Regular cardiac myocyte (primary cell): ENCODE measurements around the gene ANKRD18A. TPM values are rescaled to one million over a fixed set of nuclear protein-coding genes. Genes with fewer than 3 reads are reported as not detected.

ENCODE experiments used
- total RNA-seq: library from RNA; depleted of rRNA; stranded (reverse); fragments of >200 nt; gene quantifications from 2 replicates; pipeline ENCODE4 v1.2.3, GENCODE V29; 2014

ANKRD18A gene
- under 0.01 TPM in 1 of 2 replicates, not detected in the other for total RNA-seq

DNA sequence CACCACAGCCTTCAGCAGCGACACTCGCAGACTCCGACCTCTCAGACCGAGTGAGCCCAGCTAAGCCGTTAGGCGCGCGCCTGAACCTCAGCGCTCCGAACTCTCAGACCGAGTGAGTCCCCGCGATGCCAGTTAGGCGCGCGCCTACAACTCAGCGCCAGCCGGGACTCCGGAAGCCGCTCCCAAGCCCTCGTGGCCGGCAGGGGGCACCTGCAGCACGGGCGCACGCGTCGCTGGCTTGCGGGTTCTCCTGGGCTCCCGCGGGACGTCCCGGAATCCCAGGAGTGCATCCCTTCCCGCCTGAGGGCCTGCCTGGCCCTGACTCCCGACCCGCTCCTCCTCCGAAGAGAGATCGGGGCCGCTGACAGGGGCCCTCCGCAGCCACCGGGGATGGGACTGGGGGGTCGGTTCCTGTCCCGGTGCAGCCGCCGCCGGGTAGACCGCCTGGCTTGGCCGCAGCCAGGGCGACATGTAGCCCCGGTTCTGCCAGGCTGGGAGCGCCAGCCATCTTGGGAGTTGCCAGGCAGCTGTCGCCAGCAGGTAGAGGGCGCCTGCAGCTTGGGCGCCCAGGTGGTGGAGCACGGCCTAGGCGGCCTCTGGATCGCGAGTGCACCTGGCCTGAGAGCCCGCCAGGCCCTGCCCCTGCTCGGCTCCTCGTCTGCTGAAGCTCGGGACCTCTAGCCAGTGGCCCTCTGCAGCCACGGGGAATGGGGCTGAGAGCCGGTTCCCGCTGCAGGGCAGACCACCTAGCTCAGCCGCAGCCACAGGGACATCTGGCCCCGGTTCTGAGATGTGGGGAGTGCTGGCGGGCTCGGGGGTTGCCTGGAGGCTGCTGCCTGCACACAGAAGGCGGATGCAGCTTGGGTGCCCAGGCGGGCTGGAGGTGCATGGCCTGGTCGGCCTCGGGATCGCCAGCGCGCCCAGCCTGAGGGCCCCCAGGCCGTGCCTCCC lies at the start of gene ANKRD18A:
Gene ANKRD18A (minus strand): TSS at position 114 of the 951 bp plus-strand sequence. CDS start 311 bp downstream, outside the sequence.

Other genes starting within 250 kb of the ANKRD18A start
- 30.2 and 48.3 TPM in 2 replicates for gene ALDH1B1, start 227.9 kb downstream of the ANKRD18A start, total RNA-seq
- gene IGFBPL1, start 196.1 kb downstream of the ANKRD18A start, total RNA-seq: under 0.01 and 1.7 TPM in 2 replicates
- not detected in 2 replicates for gene FAM240B, start 99.5 kb upstream of the ANKRD18A start, total RNA-seq